ENCODE data around the gene BCL3.

The BCL3 gene

GRCh38 chr19:44800461-44800860 is 52.0 kb downstream of the BCL3 start:
- TF ChIP-seq, protein P1, sequence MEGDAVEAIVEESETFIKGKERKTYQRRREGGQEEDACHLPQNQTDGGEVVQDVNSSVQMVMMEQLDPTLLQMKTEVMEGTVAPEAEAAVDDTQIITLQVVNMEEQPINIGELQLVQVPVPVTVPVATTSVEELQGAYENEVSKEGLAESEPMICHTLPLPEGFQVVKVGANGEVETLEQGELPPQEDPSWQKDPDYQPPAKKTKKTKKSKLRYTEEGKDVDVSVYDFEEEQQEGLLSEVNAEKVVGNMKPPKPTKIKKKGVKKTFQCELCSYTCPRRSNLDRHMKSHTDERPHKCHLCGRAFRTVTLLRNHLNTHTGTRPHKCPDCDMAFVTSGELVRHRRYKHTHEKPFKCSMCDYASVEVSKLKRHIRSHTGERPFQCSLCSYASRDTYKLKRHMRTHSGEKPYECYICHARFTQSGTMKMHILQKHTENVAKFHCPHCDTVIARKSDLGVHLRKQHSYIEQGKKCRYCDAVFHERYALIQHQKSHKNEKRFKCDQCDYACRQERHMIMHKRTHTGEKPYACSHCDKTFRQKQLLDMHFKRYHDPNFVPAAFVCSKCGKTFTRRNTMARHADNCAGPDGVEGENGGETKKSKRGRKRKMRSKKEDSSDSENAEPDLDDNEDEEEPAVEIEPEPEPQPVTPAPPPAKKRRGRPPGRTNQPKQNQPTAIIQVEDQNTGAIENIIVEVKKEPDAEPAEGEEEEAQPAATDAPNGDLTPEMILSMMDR (IDR thresholded peaks at IDR 0.05; ENCODE audit: extremely low read depth, missing control alignments): peak; percentile 97
- peak; percentile 91 for DNase-seq (ENCODE audit: low spot score)

- TF ChIP-seq, protein P1 (IDR thresholded peaks at IDR 0.05; ENCODE audit: extremely low read depth, missing control alignments): no peak
- no peak for DNase-seq (ENCODE audit: low spot score)
These were observed 55.2 kb downstream of the BCL3 start for GRCh38 chr19:44803442-44804428.

DNA sequence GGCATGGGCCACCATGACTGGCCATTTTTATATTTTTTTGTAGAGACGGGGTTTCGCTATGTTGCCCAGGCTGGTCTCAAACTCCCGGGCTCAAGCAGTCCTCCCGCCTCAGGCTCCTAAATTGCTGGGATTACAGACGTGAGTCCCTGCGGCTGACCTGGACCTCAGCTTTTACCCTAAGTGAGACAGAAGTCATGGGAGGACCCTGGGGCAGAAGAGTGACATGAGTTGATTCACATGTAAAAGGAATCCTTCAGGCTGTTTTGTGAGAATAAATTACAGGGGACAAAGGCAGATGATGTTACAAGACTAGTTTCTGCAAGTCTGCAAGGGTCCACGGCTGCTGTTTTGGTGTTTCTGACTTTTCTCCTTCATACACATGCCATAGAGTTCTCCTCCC is 57.8 kb downstream of the BCL3 start:
- TF ChIP-seq, protein P1 (IDR thresholded peaks at IDR 0.05; ENCODE audit: extremely low read depth, missing control alignments): no peak
- DNase-seq (ENCODE audit: low spot score): no peak

DNA sequence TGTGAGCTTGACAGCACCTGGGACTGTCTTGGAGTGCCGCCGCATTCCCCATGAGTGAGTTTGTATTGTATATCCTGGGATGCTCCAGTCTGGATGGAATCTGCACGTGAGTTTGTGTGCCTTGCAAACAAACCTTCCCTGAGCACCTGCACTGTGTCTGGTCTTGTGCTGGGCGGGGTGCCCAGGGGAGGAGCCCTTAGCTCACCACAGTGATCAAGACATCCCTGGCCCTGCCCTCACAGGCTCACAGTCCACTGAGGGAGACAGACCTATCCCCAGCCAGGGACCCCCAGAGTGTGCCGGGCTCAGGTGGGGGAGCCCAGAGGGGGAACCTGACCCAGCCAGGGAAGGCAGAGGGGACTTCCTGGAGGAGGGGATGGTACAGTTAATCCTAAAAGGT is 58.7 kb downstream of the BCL3 start:
- peak; percentile 14 for DNase-seq (ENCODE audit: low spot score)
- TF ChIP-seq, protein P1 (IDR thresholded peaks at IDR 0.05; ENCODE audit: extremely low read depth, missing control alignments): no peak

DNA sequence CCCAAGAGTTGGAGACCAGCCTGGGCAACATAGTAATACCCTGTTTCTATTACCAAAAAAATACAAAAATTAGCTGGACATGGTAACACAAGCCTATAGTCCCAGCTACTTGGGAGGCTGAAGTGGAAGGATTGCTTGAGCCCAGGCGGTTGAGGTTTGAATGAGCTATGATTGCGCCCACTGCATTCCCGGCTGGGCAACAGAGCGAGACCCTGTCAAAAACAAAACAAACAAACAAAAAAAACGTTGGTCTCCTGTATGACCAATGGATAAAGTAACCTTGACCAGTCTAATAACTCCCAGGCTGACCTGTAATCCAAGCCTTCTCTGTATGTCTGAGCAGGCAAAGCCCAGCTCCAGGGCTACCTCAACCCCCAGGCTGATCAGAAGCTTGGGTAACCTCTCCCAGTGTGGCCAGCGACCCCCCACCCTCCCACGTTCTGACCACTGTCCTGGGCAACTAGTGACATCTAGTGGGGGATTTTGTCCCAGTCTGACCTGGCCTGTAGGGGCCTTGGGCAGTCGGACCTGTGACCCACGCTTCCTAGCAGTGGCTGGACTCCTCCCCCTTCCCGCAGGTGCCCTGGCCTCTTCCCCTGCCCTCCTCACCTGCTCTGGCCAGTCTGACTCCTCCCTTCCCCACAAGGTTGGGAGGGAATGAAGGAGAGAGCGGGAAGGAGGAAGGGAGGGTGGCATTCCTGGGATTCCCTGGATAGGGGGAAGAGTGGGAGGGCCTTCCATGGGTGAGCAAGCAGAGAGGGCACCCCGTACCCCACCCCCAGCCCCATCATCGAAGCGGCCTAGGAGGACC is 59.3 kb downstream of the BCL3 start:
- DNase-seq (ENCODE audit: low spot score): peak; percentile 71
- TF ChIP-seq, protein P1 (IDR thresholded peaks at IDR 0.05; ENCODE audit: extremely low read depth, missing control alignments): no peak

GRCh38 chr19:44808463-44809371 is 60.2 kb downstream of the BCL3 start, which contains the start of gene BCAM:
TSS of gene BCAM (plus strand) at chr19:44809103. CDS start at chr19:44809125, 22 bp downstream.
- DNase-seq (ENCODE audit: low spot score): peak; percentile 58
- TF ChIP-seq, protein P1 (IDR thresholded peaks at IDR 0.05; ENCODE audit: extremely low read depth, missing control alignments): no peak
